ENCODE measurements around the gene GLI1. TPM values are rescaled to one million over a fixed set of nuclear protein-coding genes. Genes with fewer than 3 reads are reported as not detected.
"Not testable (repeated sequence)": the region's sequence is repeated elsewhere in the genome, so short reads cannot be mapped to it uniquely, and the experiment has no call there.

GLI1 gene
- polyA plus RNA-seq, 1 donor = 23.9 TPM

GRCh38 chr12:57476162-57476992 is 16.8 kb downstream of the GLI1 start:
- no peak for DNase-seq

GRCh38 chr12:57476993-57477709 is 17.6 kb downstream of the GLI1 start:
- DNase-seq = no peak

DNA sequence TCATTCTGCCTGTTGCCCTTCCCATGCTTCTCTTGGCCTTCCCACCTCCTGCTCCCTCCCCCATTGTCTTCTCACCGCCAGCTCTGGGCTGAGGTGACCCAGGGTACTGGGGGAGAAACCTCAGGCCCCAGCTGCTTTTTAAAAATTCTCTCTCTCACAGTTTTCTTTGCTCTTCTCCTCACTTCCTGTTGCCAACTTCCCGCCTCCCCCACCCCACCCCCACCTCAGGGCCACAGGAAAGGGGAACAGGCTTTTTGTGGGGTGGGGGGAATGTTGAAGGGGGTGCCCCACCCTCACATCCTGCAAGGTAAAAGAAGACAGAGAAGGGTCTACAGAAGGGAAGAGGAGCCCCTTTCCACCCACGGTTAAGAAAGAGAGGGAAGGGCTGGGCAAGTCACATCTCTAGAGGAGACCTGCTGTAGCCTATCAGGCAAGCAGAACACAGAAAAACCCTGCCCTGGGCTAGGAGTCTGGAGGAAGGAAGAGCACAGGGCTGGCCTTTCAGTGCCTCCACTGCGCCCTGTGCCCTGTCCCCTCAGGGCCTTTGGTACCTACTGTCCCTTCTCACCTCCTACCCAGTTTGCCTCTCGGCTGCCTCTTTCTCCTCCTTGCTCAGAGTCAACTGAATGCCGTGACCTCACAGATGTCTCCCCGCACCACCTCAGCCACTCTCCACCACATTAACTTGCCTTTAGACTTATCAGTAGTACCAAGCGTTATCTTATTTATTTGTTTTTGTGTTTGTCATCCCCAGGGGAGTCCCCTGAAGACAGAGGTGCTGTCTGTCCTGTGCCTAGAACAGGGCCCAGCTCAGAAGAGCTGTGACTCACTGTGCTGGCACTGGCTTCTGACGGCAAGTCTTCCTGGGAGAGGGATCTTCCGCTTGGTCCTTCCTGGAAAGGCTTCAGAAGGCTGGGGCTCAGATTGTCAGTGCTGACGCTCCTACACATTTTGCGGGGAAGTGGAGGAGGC is 18.4 kb downstream of the GLI1 start:
- no peak for DNase-seq

DNA sequence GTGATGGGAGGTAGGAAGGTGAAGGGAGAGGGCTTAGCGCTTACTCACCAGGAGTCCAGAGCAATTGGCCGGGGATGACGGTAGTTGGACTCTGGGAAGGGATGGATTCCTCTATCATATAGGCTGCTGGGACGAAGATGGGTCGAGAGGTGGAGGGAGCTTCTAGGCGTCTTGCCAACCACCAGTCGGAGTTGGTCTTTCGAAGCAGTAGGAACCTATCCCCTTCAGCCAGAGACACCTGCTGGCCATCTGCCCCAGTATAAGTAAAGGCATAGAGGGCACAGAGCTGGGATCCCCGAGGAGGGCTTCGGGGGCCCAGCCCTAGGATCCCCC is 19.4 kb downstream of the GLI1 start:
- DNase-seq = no peak

DNA sequence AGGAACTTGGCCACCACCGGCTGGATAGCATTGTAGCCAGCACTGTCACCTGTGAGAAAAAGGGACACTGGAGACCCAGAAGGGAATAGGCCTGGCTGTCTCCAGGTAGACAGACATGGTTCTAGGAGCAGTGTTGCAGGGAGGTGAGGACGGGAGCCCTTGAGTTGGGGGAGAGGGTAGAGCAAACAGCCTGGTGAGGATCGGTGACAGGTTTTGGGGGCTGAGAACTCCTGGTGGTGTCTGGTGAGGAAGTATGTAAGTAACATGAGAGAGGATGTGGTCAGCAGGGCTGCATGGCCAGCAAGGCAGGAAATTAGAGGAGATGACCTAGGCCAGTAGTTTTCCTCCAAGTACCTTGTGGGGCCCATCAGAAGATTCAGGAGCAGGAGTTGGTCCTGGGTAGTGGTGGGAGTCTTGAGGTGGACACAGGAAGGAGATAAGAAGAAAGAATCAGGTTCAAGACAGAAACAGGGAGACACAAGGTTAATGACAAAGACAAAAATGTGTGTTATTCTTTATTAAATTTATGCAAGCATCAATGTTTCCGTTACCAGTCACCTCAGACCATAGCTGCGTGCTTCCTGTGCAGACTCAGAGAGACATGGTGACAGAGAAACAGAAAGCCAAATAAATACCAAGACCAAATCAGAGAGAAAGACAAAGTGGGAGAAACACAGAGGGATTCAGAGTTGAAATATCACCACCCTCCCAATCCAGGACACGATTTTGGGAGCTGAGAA is 20.0 kb downstream of the GLI1 start, which contains the start of gene ARHGAP9:
Gene ARHGAP9 (minus strand): TSS at position 491 of the 740 bp plus-strand sequence. CDS start 460 bp downstream, at position 31.
- DNase-seq = no peak

- no peak for DNase-seq
Measured at GRCh38 chr12:57481671-57482070, 22.1 kb downstream of the GLI1 start.

- DNase-seq = no peak
Measured at GRCh38 chr12:57483466-57483865, 23.9 kb downstream of the GLI1 start.

- DNase-seq = no peak
Measured at GRCh38 chr12:57485695-57486094, 26.1 kb downstream of the GLI1 start.

DNA sequence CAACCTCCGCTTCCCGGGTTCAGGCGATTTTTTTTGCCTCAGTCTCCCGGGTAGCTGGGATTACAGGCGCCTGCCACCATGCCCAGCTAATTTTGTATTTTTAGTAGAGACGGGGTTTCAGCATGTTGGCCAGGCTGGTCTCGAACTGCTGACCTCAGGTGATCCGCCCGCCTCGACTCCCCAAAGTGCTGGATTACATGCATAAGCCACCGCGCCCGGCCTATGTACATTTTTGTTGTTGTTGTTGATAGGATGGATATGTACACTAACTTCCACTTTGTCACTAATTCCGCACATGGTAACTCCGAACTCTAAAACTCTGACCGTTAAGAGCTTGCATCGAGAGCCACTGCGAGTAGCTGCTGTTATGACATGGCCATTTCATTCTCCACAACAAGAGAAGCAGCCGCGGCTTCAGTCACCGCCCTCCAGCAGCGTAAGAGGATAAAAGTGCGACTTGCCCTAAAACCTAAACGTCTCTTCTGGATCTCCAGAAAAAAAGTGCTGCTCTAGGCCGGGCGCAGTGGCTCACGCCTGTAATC is 27.5 kb downstream of the GLI1 start:
- DNase-seq = no peak

DNA sequence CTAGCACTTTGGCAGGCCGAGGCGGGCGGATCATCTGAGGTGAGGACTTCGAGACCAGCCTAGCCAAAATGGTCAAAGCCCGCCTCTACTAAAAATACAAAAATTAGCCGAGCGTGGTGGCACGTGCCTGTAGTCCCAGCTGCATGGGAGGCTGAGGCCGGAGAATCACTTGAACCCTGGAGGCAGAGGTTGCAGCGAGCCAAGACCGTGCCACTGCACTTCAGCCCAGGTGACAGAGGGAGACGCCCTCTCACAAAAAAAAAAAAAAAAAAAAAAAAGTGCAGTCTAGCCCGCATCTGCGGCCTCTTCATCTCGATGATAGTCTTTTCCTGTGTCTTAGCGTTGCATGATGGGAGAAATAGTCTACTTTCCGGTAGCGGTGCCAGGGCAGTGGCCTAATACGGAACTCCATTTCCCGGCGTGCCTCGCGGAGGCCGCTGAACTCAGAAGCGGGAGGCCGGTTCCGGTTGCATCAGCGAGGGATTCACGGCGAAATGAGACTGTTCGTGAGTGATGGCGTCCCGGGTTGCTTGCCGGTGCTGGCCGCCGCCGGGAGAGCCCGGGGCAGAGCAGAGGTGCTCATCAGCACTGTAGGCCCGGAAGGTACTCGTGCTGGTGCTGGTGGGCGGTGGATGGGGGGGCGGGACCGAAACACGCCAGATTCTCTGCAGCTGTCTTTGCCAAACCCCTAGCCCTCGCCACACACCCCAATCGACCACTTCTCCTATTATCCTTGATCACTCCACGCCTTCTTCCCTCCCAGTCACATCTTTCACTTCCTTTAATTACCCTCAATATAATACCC is 28.2 kb downstream of the GLI1 start, which contains the start of gene MARS1:
Gene MARS1 (plus strand): TSS at position 472 of the 805 bp plus-strand sequence. CDS start 23 bp downstream, at position 495.
- DNase-seq = peak; percentile 96

- DNase-seq = no peak
Measured at GRCh38 chr12:57488402-57489156, 29.0 kb downstream of the GLI1 start.

- no peak for DNase-seq
Measured at GRCh38 chr12:57489157-57489641, 29.6 kb downstream of the GLI1 start.

GRCh38 chr12:57490126-57490525 is 30.5 kb downstream of the GLI1 start:
- DNase-seq = no peak

- no peak for DNase-seq
Measured at GRCh38 chr12:57491393-57492280, 32.1 kb downstream of the GLI1 start.

DNA sequence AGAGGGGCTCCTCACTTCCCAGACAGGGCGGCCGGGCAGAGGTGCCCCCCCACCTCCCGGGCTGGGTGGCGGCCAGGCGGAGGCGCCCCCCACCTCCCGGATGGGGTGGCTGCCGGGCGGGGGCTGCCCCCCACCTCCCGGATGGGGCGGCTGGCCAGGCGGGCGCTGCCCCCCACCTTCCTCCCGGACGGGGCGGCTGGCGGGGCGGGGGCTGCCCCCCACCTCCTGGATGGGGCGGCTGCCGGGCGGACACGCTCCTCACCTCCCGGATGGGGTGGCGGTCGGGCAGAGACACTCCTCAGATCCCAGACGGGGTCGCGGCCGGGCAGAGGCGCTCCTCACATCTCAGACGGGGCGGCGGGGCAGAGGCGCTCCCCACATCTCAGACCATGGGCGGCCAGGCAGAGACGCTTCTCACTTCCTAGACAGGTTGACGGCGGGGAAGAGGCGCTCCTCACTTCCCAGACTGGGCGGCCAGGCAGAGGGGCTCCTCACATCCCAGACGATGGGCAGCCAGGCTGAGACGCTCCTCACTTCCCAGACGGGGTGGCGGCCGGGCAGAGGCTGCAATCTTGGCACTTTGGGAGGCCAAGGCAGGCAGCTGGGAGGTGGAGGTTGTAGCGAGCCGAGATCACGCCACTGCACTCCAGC is 35.6 kb downstream of the GLI1 start:
- not testable (repeated sequence) for DNase-seq

GRCh38 chr12:57496822-57497221 is 37.2 kb downstream of the GLI1 start:
- DNase-seq = no peak

Data from left kidney (tissue), 2 donors.